NCI-H526 (cell line): ENCODE measurements around the gene PDHA1.

Source experiments
- DNase-seq, 2 experiments: peaks; one replicate each; lab custom pipeline; 2025; lab: John Stamatoyannopoulos, UW

PDHA1 gene

GRCh38 chrX:19343535-19344408, at the start of gene PDHA1:
TSS of gene PDHA1 (plus strand) at chrX:19343927. CDS start at chrX:19344038, 111 bp downstream.
- DNase-seq: peak; percentile 89 to 98

GRCh38 chrX:19303256-19303880, 40.4 kb upstream of the PDHA1 start:
- DNase-seq: no peak

- DNase-seq: no peak
Measured at GRCh38 chrX:19326567-19326966, 17.2 kb upstream of the PDHA1 start.

GRCh38 chrX:19331831-19332230, 11.9 kb upstream of the PDHA1 start:
- DNase-seq: no peak

- DNase-seq: no peak
Measured at GRCh38 chrX:19332983-19333382, 10.7 kb upstream of the PDHA1 start.

- DNase-seq: peak; percentile 60 to 90
Measured at GRCh38 chrX:19334945-19335626, 8.6 kb upstream of the PDHA1 start.

GRCh38 chrX:19342331-19342906, 1.3 kb upstream of the PDHA1 start:
- no peak for DNase-seq

- DNase-seq: peak in 1 of 2 experiments; percentile 46
Measured at GRCh38 chrX:19343085-19343534, 617 bp upstream of the PDHA1 start.

- DNase-seq: no peak
Measured at GRCh38 chrX:19344661-19345060, 934 bp downstream of the PDHA1 start.

- no peak for DNase-seq
Measured at GRCh38 chrX:19347916-19348315, 4.2 kb downstream of the PDHA1 start.

GRCh38 chrX:19349264-19349663, 5.5 kb downstream of the PDHA1 start:
- DNase-seq: no peak

GRCh38 chrX:19350941-19351384, 7.2 kb downstream of the PDHA1 start:
- no peak for DNase-seq

GRCh38 chrX:19354625-19355024, 10.9 kb downstream of the PDHA1 start:
- no peak for DNase-seq

- no peak for DNase-seq
Measured at GRCh38 chrX:19358521-19358920, 14.8 kb downstream of the PDHA1 start.

- DNase-seq: no peak
Measured at GRCh38 chrX:19360903-19361302, 17.2 kb downstream of the PDHA1 start.

- DNase-seq: no peak
Measured at GRCh38 chrX:19361701-19362100, 18.0 kb downstream of the PDHA1 start.

- no peak for DNase-seq
Measured at GRCh38 chrX:19368576-19368975, 24.8 kb downstream of the PDHA1 start.

- DNase-seq: no peak
Measured at GRCh38 chrX:19370061-19370460, 26.3 kb downstream of the PDHA1 start.

GRCh38 chrX:19372170-19372546, 28.4 kb downstream of the PDHA1 start:
- DNase-seq: peak; percentile 38 to 81

GRCh38 chrX:19372547-19373331, 29.0 kb downstream of the PDHA1 start:
- peak; percentile 38 to 75 for DNase-seq

GRCh38 chrX:19373351-19373891, 29.7 kb downstream of the PDHA1 start:
- peak in 1 of 2 experiments; percentile 22 for DNase-seq
